Type B pancreatic cell (in vitro differentiated cells): ENCODE measurements around the gene CHRM2. TPM values are rescaled to one million over a fixed set of nuclear protein-coding genes. Genes with fewer than 3 reads are reported as not detected.

ENCODE experiments used
- DNase-seq: peaks from one replicate; pipeline ENCODE4 v3.0.0; 2021; ENCODE audit warnings: mixed read lengths; ENCODE audit not compliant: unreplicated experiment; ENCODE audit errors: extremely low spot score
- H3K27ac Mint-ChIP-seq: 2 replicates; pipeline ENCODE4 v1.8.0; 2021; ENCODE audit warnings: mild to moderate bottlenecking, mixed read lengths
- H3K27me3 Mint-ChIP-seq: 2 replicates; pipeline ENCODE4 v1.8.0; 2021; ENCODE audit warnings: mixed read lengths
- H3K36me3 Mint-ChIP-seq: 2 replicates; pipeline ENCODE4 v1.8.0; 2021; ENCODE audit warnings: mixed read lengths
- H3K4me1 Mint-ChIP-seq: one replicate; pipeline ENCODE4 v1.8.0; 2021; ENCODE audit warnings: mixed read lengths; ENCODE audit not compliant: unreplicated experiment
- H3K4me3 Mint-ChIP-seq: 2 replicates; pipeline ENCODE4 v1.8.0; 2021; ENCODE audit warnings: mild to moderate bottlenecking, mixed read lengths
- H3K9me3 Mint-ChIP-seq: 2 replicates; pipeline ENCODE4 v1.8.0; 2021; ENCODE audit warnings: mixed read lengths
- total RNA-seq: library from RNA; stranded (reverse); gene quantifications from 2 replicates; pipeline ENCODE4 v1.2.1, GENCODE V29; 2021; ENCODE audit warnings: low replicate concordance
- TF ChIP-seq, protein P1 (sequence below): fragments of 200-600 bp; sonication (generic); conservative IDR thresholded peaks from 2 replicates; pipeline ENCODE4 v1.5.0; 2021; ENCODE audit warnings: antibody characterized with exemption, mild to moderate bottlenecking

CHRM2 gene
- total RNA-seq, 1 donor from 2014 or later: 12.2 TPM

DNA sequence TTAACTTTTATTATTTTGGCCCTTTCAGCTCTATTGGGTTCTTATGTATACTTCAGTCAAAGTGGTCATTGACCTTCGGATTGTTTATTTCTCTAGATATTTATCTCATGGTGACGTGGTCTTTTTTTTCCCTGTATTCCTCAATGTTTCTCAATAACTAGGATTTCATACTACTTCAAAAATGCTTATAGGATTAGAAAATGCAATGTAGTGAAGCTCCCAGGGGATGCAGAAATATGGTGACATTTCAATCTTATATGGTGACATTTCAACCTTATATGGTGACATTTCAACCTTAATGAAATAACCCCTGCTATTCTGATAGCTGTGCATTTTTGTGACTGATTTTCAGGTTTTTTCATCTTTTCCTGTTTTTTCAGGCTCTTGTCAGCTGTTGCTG, 51.4 kb downstream of the CHRM2 start:
- no peak for DNase-seq

GRCh38 chr7:136923111-136923667, 54.7 kb downstream of the CHRM2 start:
- TF ChIP-seq, protein P1, sequence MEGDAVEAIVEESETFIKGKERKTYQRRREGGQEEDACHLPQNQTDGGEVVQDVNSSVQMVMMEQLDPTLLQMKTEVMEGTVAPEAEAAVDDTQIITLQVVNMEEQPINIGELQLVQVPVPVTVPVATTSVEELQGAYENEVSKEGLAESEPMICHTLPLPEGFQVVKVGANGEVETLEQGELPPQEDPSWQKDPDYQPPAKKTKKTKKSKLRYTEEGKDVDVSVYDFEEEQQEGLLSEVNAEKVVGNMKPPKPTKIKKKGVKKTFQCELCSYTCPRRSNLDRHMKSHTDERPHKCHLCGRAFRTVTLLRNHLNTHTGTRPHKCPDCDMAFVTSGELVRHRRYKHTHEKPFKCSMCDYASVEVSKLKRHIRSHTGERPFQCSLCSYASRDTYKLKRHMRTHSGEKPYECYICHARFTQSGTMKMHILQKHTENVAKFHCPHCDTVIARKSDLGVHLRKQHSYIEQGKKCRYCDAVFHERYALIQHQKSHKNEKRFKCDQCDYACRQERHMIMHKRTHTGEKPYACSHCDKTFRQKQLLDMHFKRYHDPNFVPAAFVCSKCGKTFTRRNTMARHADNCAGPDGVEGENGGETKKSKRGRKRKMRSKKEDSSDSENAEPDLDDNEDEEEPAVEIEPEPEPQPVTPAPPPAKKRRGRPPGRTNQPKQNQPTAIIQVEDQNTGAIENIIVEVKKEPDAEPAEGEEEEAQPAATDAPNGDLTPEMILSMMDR: no peak
- Mint-ChIP-seq H3K27ac (no peak overlapping the region), H3K9me3 (no peaks in the 10 kb centered on the region), H3K36me3 (no peaks in the 10 kb centered on the region), H3K4me1 (no peaks in the 10 kb centered on the region), H3K27me3 (no peaks in the 10 kb centered on the region), H3K4me3 (no peak overlapping the region)
- no peak for DNase-seq

More for the DNA sequence above, 51.4 kb downstream of the CHRM2 start:
- H3K4me3 Mint-ChIP-seq: no peak overlapping the region
- no peak overlapping the region for H3K27ac Mint-ChIP-seq
- H3K27me3 Mint-ChIP-seq: no peaks in the 10 kb centered on the region
- no peaks in the 10 kb centered on the region for H3K4me1 Mint-ChIP-seq
- TF ChIP-seq, protein P1: no peak
- no peaks in the 10 kb centered on the region for H3K36me3 Mint-ChIP-seq
- H3K9me3 Mint-ChIP-seq: no peaks in the 10 kb centered on the region

DNA sequence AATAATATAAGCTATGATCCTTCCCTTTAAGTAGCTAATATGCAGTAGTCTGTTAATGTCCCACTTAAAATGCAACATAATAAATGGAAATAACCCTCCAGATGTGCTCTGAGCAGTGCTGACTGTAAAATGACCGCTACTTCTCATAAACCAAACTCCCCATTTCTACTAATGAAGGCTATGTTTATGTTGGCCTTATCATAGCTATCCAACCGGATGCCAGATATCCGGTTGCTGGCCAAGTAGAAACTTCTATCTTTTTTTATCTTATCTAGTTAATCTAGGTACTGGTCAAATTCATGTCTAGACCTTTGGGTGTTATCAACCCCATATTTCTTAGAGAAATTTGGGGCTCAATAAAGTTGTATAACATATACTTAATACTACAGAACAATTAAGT, 56.6 kb downstream of the CHRM2 start:
- TF ChIP-seq, protein P1: no peak
- H3K9me3 Mint-ChIP-seq: no peaks in the 10 kb centered on the region
- DNase-seq: no peak
- H3K27ac Mint-ChIP-seq: no peak overlapping the region
- no peak overlapping the region for H3K4me3 Mint-ChIP-seq
- H3K4me1 Mint-ChIP-seq: no peaks in the 10 kb centered on the region
- no peaks in the 10 kb centered on the region for H3K27me3 Mint-ChIP-seq
- H3K36me3 Mint-ChIP-seq: no peaks in the 10 kb centered on the region

DNA sequence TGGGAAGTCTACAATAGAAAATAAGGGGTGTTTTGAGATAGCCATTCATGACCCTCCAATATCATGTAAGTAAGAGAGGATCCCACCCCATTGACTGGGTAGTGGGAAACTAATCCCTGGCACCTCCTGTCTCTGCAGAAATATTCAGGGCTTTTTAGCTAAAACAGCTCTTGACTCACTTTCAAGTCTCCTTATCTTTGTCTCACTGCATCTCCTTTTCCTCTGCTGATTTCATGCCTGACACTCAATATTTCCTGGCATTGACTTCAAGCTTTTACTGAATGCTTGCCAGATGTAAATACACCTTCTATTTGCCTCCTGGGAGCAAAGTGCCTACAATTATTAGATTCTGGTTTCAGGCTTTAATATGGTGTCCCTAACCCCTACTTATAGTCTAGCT, 57.1 kb downstream of the CHRM2 start:
- no peak for DNase-seq
- Mint-ChIP-seq H3K27ac (no peak overlapping the region), H3K9me3 (no peaks in the 10 kb centered on the region), H3K36me3 (no peaks in the 10 kb centered on the region), H3K4me1 (no peaks in the 10 kb centered on the region), H3K4me3 (no peak overlapping the region), H3K27me3 (no peaks in the 10 kb centered on the region)
- TF ChIP-seq, protein P1: no peak

DNA sequence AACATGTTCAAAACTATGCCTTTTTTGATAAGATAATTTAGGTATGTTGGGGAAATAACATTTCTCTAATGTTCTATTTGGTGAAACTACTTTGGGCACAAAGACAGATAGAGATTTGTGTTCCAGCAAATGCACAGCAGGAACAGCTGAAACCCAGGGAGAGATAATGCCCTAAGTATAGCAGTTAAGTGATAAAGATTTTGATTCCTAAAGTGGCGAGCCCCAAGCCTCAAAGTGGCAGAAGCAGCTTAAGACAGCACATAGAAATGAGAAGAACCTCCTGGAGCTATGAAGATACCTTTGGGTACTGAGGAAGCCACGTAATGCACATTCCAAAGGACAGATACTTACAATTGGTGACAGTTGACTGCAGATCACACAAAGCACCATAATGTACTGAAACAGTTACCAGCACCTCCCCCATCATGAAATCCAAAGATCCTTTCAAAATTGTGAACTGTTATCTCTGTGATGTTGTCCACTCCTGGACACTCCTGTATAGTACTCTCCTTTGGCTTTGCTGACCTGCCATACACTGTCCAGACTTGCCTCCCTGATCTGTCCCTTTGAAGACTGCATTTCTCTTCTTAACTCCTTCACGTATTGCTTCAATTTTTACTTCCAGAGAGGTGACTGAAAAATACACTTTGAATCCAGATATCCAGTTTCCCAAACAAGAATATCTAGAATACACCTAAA, 62.9 kb downstream of the CHRM2 start:
- TF ChIP-seq, protein P1: no peak
- Mint-ChIP-seq H3K27ac (no peak overlapping the region), H3K27me3 (no peaks in the 10 kb centered on the region), H3K4me3 (no peak overlapping the region), H3K36me3 (no peaks in the 10 kb centered on the region), H3K4me1 (no peaks in the 10 kb centered on the region), H3K9me3 (no peaks in the 10 kb centered on the region)
- no peak for DNase-seq
